Adrenal gland (tissue), 12 donors: ENCODE data around the gene SRGAP3. TPM values are rescaled to one million over a fixed set of nuclear protein-coding genes. Genes with fewer than 3 reads are reported as not detected.
A peak's percentile ranks its signal among the peaks of the same experiment; 100 is the strongest.

Experiments
- DNase-seq, 7 donors: peaks; one replicate each; pipeline ENCODE4 v3.0.0-alpha.2; 2019 to 2020
- H3K27ac ChIP-seq, 5 donors: fragments of 200-600 bp; sonication (generic) in 4 of 5; 1 replicate in 3 of 5; 2 replicates in 2 of 5; pipeline versions ENCODE4 v1.5.1 to v1.8.0; 2016 to 2020; ENCODE audit warnings: mild to moderate bottlenecking in 1 of 5
- H3K27me3 ChIP-seq: fragments of 200-600 bp; 2 replicates; pipeline ENCODE4 v1.8.0; 2021
- H3K36me3 ChIP-seq, 2 donors: fragments of 200-600 bp; replicated peaks in 1 of 2; 1 replicate in 1 of 2; 2 replicates in 1 of 2; pipeline versions ENCODE4 v1.5.1 to v1.8.0; 2018 to 2022
- H3K4me1 ChIP-seq, 2 donors: fragments of 200-600 bp; replicated peaks in 1 of 2; 1 replicate in 1 of 2; 2 replicates in 1 of 2; pipeline versions ENCODE4 v1.5.1 to v1.8.0; 2018 to 2021
- H3K4me3 ChIP-seq, 4 donors: fragments of 200-600 bp; sonication (generic) in 3 of 4; one replicate each; pipeline ENCODE4 v1.5.1; 2016 to 2018
- H3K9me3 ChIP-seq, 3 donors: fragments of 200-600 bp; sonication (generic) in 1 of 3; replicated peaks in 1 of 3; 1 replicate in 2 of 3; 2 replicates in 1 of 3; pipeline versions ENCODE4 v1.5.1 to v1.8.0; 2016 to 2021
- CTCF ChIP-seq, 6 experiments: fragments of 450-650 bp in 4 of 6; fragments of 200-600 bp in 2 of 6; sonication (generic) in 1 of 6; IDR thresholded peaks; 1 replicate in 5 of 6; 2 replicates in 1 of 6; pipeline versions ENCODE4 v1.5.1 to v1.8.0; 2016 to 2021; ENCODE audit warnings: antibody characterized with exemption in 6 of 6, mild to moderate bottlenecking in 2 of 6, moderate library complexity in 1 of 6
- POLR2A ChIP-seq, 2 donors: fragments of 450-650 bp; IDR thresholded peaks; one replicate each; pipeline ENCODE4 v1.6.1; 2017; ENCODE audit warnings: antibody characterized with exemption in 2 of 2, mild to moderate bottlenecking in 2 of 2, moderate library complexity in 1 of 2
- WGBS, 4 donors: extraction: QIAGEN DNeasy Blood & Tissue Kit in 2 of 4; methylation state at CpG; one replicate each; pipeline versions ENCODE4 v1.1.5 to v1.1.7; 2013 to 2017; 5-methylcytosine and 5-hydroxymethylcytosine counted together
- intact Hi-C, 2 donors: fragments of 100-400 bp; cut with DNase I; formaldehyde crosslinking; loops; one replicate each; pipeline versions ENCODE4 v1.14.1 to v1.15.0; 2022 to 2023
- polyA plus RNA-seq, 3 donors: library from polyadenylated mRNA; stranded (reverse); fragments of 200-250 nt in 2 of 3; fragments of 350-450 nt in 1 of 3; fragmentation: Illumina TruSeq in 1 of 3; extraction: RNeasy Lipid Tissue Mini Kit (QIAGEN cat#74804) in 1 of 3; gene quantifications; one replicate each; pipeline ENCODE4 v1.2.3, GENCODE V29; 2013 to 2014
- total RNA-seq, 9 donors: library from RNA; depleted of rRNA in 4 of 9; stranded (reverse); fragments of >200 nt in 4 of 9; fragments of 120-200 nt in 1 of 9; fragmentation: NEBNext Ultra II Directional in 1 of 9; extraction: Animal tissue kit (Norgen Biotek cat#: 25700) in 1 of 9; gene quantifications; one replicate each; pipeline versions ENCODE4 v1.1.0 to v1.2.4, GENCODE V29; 2013 to 2023
- donor health status: healthy with polysubstance abuse.
- donor health status: Bipolar disorder and iron deficiency.
- donor health status: DM: yes; HTN: yes; CAD: no.
- donor health status: DM: no; HTN: no; CAD: no.
- donor health status: DM: no; HTN: no; CAD: no.
- donor health status: DM: yes; HTN: yes; CAD: no.

The SRGAP3 gene
- total and polyA plus RNA-seq, 12 donors: 3.3 to 35.0 (median 17.8) TPM

- H3K27me3 ChIP-seq: no peaks in the 10 kb centered on the region
- H3K4me3 ChIP-seq: no peak overlapping the region
- TF ChIP-seq POLR2A (IDR thresholded peaks at IDR 0.05) (no peak), CTCF (IDR thresholded peaks at IDR 0.05) (no peak)
- WGBS, 4 donors: 93 to 96% (median 95%) methylated on average over 7 of the region's 7 CpGs
- no peaks in the 10 kb centered on the region for H3K9me3 ChIP-seq
- no peaks in the 10 kb centered on the region for H3K36me3 ChIP-seq
- DNase-seq: no peak
- peaks cover 3 to 14% of the 10 kb centered on the region in 2 donors for H3K4me1 ChIP-seq
- H3K27ac ChIP-seq: no peak overlapping the region
- intact Hi-C loops: no loop called here
Measured at GRCh38 chr3:9030034-9030433, 219.4 kb downstream of the SRGAP3 start.

- peak; percentile 93 to 97 (median 95) for DNase-seq
- no peaks in the 10 kb centered on the region for H3K9me3 ChIP-seq
- TF ChIP-seq POLR2A (IDR thresholded peaks at IDR 0.05) (no peak), CTCF (IDR thresholded peaks at IDR 0.05) (no peak)
- 34 to 40% (median 37%) methylated on average over 5 of the region's 5 CpGs for WGBS, 4 donors
- peaks cover 3 to 14% of the 10 kb centered on the region in 2 donors for H3K4me1 ChIP-seq
- intact Hi-C loops: no loop called here
- H3K27ac ChIP-seq: peak overlapping the region in 2 of 5 donors; percentile 18 to 35
- no peaks in the 10 kb centered on the region for H3K36me3 ChIP-seq
- H3K4me3 ChIP-seq: no peak overlapping the region
- no peaks in the 10 kb centered on the region for H3K27me3 ChIP-seq
Measured at GRCh38 chr3:9028134-9028533, 221.3 kb downstream of the SRGAP3 start.

GRCh38 chr3:9026320-9027045, 223.0 kb downstream of the SRGAP3 start:
- Histone ChIP-seq H3K27me3 (no peaks in the 10 kb centered on the region), H3K36me3 (no peaks in the 10 kb centered on the region), H3K4me1 (peaks cover 3 to 23% of the 10 kb centered on the region in 2 donors), H3K9me3 (no peaks in the 10 kb centered on the region), H3K4me3 (no peak overlapping the region), H3K27ac (no peak overlapping the region)
- whole genome bisulfite sequencing, 4 donors: 87 to 96% (median 92%) methylated on average over 7 of the region's 7 CpGs
- TF ChIP-seq POLR2A (IDR thresholded peaks at IDR 0.05) (no peak), CTCF (IDR thresholded peaks at IDR 0.05) (no peak)
- intact Hi-C loops: no loop called here
- DNase-seq: no peak

- no peak overlapping the region for H3K4me3 ChIP-seq
- peaks cover 3 to 23% of the 10 kb centered on the region in 2 donors for H3K4me1 ChIP-seq
- no peak overlapping the region for H3K27ac ChIP-seq
- no peak for DNase-seq
- TF ChIP-seq CTCF (IDR thresholded peaks at IDR 0.05) (no peak), POLR2A (IDR thresholded peaks at IDR 0.05) (no peak)
- WGBS, 4 donors: 77 to 86% (median 81%) methylated on average over 2 of the region's 2 CpGs
- no peaks in the 10 kb centered on the region for H3K27me3 ChIP-seq
- H3K9me3 ChIP-seq: no peaks in the 10 kb centered on the region
- H3K36me3 ChIP-seq: no peaks in the 10 kb centered on the region
- intact Hi-C loops: no loop called here
Measured at GRCh38 chr3:9024341-9024740, 225.1 kb downstream of the SRGAP3 start.
